ENCODE measurements around the gene TOM1L1.

Gene TOM1L1

GRCh38 chr17:54980375-54980774 lies 79.7 kb downstream of the TOM1L1 start:
- no peak overlapping the region for H3K4me3 ChIP-seq (replicated peaks in 1 of 2; ENCODE audit: low read depth in 2 of 2, low read length in 2 of 2)
- TF ChIP-seq CTCF (IDR thresholded peaks at IDR 0.05; ENCODE audit: low read depth, low read length) = no peak
- no peak for DNase-seq (ENCODE audit: low read depth in 2 of 2)

- no peak overlapping the region for H3K4me3 ChIP-seq (replicated peaks in 1 of 2; ENCODE audit: low read depth in 2 of 2, low read length in 2 of 2)
- TF ChIP-seq CTCF (IDR thresholded peaks at IDR 0.05; ENCODE audit: low read depth, low read length) = no peak
- DNase-seq (ENCODE audit: low read depth in 2 of 2) = peak; percentile 87 to 91
Observed at GRCh38 chr17:54982399-54982798, 81.7 kb downstream of the TOM1L1 start.

GRCh38 chr17:54983260-54983659 lies 82.6 kb downstream of the TOM1L1 start:
- TF ChIP-seq CTCF (IDR thresholded peaks at IDR 0.05; ENCODE audit: low read depth, low read length) = no peak
- no peak for DNase-seq (ENCODE audit: low read depth in 2 of 2)

GRCh38 chr17:54985476-54985875 lies 84.8 kb downstream of the TOM1L1 start:
- no peak overlapping the region for H3K4me3 ChIP-seq (replicated peaks in 1 of 2; ENCODE audit: low read depth in 2 of 2, low read length in 2 of 2)
- TF ChIP-seq CTCF (IDR thresholded peaks at IDR 0.05; ENCODE audit: low read depth, low read length) = no peak
- peak; percentile 15 to 49 for DNase-seq (ENCODE audit: low read depth in 2 of 2)

More at GRCh38 chr17:54983260-54983659, 82.6 kb downstream of the TOM1L1 start:
- no peak overlapping the region for H3K4me3 ChIP-seq (replicated peaks in 1 of 2; ENCODE audit: low read depth in 2 of 2, low read length in 2 of 2)

GRCh38 chr17:54990118-54990517 lies 89.5 kb downstream of the TOM1L1 start:
- no peak overlapping the region for H3K4me3 ChIP-seq (replicated peaks in 1 of 2; ENCODE audit: low read depth in 2 of 2, low read length in 2 of 2)
- DNase-seq (ENCODE audit: low read depth in 2 of 2) = no peak
- no peak for TF ChIP-seq CTCF (IDR thresholded peaks at IDR 0.05; ENCODE audit: low read depth, low read length)

DNA sequence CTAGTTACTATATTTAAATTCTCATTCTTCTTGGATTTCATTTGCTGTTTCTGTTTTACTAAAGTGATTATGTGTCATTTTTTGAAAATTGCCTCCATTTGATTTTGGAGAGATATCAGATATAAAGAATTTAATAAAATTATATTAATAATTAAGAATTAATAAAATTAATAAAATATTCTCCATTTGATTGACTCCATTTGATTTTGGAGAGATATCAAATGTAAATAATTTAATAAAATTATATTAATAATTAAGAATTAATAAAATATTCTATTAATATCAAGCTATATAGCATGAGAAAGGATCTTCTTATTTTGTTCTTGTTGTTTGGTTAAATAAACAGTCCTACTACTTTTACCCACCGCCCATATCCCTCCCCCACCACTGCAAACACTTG lies 90.9 kb downstream of the TOM1L1 start:
- DNase-seq (ENCODE audit: low read depth in 2 of 2) = no peak
- H3K4me3 ChIP-seq (replicated peaks in 1 of 2; ENCODE audit: low read depth in 2 of 2, low read length in 2 of 2) = no peak overlapping the region
- no peak for TF ChIP-seq CTCF (IDR thresholded peaks at IDR 0.05; ENCODE audit: low read depth, low read length)
